ENCODE measurements around the gene PDP2. TPM values are rescaled to one million over a fixed set of nuclear protein-coding genes. Genes with fewer than 3 reads are reported as not detected.
"Not testable (repeated sequence)": the region's sequence is repeated elsewhere in the genome, so short reads cannot be mapped to it uniquely, and the experiment has no call there.

The PDP2 gene
- total RNA-seq, 1 donor from 2014 or later, result 18.3 TPM

DNA sequence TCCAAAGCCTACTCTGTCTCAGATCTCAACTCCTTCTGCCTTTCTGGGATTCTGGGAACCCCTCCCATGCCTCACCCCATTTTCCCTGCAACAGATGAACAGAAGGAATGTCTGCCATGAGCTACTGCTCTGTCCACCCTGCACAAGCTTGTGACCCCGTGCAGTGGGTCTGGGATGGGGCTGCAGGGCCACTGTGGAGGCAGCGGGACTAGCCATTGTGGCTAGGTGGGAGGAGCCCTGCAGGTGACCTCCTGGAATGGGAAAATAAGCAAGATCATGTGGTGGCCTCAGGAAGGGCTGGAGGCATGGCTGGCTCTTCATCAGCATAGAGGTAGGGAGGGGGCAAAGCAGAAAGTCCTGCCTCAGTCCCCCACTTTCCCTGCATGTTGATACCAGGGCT, 13.7 kb downstream of the PDP2 start:
- Mint-ChIP-seq H3K4me1 (ENCODE audit: low read depth, unreplicated experiment) (peaks cover 13% of the 10 kb centered on the region), H3K9me3 (ENCODE audit: unreplicated experiment) (peaks cover 12% of the 10 kb centered on the region), H3K4me3 (ENCODE audit: unreplicated experiment) (no peak overlapping the region), H3K27me3 (ENCODE audit: unreplicated experiment) (peaks cover 12% of the 10 kb centered on the region), H3K36me3 (ENCODE audit: unreplicated experiment) (no peaks in the 10 kb centered on the region), H3K27ac (ENCODE audit: unreplicated experiment) (no peak overlapping the region)
- no peak for DNase-seq
- TF ChIP-seq, protein P1, sequence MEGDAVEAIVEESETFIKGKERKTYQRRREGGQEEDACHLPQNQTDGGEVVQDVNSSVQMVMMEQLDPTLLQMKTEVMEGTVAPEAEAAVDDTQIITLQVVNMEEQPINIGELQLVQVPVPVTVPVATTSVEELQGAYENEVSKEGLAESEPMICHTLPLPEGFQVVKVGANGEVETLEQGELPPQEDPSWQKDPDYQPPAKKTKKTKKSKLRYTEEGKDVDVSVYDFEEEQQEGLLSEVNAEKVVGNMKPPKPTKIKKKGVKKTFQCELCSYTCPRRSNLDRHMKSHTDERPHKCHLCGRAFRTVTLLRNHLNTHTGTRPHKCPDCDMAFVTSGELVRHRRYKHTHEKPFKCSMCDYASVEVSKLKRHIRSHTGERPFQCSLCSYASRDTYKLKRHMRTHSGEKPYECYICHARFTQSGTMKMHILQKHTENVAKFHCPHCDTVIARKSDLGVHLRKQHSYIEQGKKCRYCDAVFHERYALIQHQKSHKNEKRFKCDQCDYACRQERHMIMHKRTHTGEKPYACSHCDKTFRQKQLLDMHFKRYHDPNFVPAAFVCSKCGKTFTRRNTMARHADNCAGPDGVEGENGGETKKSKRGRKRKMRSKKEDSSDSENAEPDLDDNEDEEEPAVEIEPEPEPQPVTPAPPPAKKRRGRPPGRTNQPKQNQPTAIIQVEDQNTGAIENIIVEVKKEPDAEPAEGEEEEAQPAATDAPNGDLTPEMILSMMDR (IDR thresholded peaks at IDR 0.05; ENCODE audit: partially characterized antibody, unreplicated experiment), result no peak

DNA sequence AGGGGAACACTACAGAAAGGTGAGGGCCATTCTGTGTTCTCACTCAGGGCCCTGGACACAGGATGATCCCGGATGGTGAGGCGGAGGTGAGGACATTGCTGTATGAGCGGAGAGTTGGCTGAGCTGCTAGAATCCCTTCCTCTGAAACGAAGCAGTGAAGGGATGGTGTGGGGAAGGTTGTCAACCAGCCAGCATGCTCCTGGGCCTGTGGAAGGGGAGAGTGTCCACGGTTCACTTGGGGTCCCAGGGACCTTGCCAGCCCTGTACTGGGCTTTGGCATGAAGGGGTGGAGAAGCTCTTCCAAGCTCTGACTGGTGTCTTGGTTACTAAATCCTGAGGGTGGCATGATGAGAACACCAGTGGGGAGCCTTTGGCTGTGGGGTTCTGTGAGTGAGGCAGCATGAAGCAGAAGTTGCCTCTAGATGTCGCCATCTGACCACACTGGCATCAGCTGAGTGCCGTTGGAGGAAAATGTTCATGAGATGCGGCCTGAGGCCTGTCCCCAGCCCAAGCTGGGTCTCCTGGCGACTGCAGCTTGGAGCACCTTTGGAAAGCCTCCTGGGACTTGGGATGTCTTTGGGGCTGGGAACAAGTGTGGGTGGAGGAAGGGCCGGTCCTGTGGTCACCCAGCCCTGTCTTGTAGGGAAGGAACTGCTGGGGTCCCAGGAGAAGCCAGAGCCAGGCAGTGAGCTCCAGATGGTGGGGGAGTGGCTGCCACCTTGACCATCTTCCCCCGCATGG, 14.8 kb downstream of the PDP2 start:
- H3K27me3 Mint-ChIP-seq (ENCODE audit: unreplicated experiment), result peaks cover 15% of the 10 kb centered on the region
- DNase-seq, result peak; percentile 77
- H3K27ac Mint-ChIP-seq (ENCODE audit: unreplicated experiment), result peak overlapping the region; percentile 78
- H3K36me3 Mint-ChIP-seq (ENCODE audit: unreplicated experiment), result no peaks in the 10 kb centered on the region
- peaks cover 22% of the 10 kb centered on the region for H3K4me1 Mint-ChIP-seq (ENCODE audit: low read depth, unreplicated experiment)
- H3K4me3 Mint-ChIP-seq (ENCODE audit: unreplicated experiment), result peak overlapping the region; percentile 25
- TF ChIP-seq, protein P1 (IDR thresholded peaks at IDR 0.05; ENCODE audit: partially characterized antibody, unreplicated experiment), result peak; percentile 49
- peaks cover 12% of the 10 kb centered on the region for H3K9me3 Mint-ChIP-seq (ENCODE audit: unreplicated experiment)

DNA sequence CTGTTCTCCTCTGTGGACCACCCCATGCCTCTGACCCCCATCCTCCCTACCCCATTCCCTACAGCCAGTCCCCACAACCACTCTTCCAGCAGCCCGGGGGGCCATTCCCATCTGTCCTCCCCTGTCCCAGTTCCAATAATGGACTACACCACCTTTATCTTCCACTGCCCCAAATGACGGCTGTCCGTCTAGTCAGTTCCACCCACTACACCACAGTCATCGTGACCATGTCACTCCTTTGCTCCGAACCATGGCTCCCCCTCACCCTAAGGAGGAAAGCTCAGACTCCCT, 15.3 kb downstream of the PDP2 start:
- DNase-seq, result no peak
- Mint-ChIP-seq H3K4me1 (ENCODE audit: low read depth, unreplicated experiment) (peaks cover 27% of the 10 kb centered on the region), H3K4me3 (ENCODE audit: unreplicated experiment) (no peak overlapping the region), H3K36me3 (ENCODE audit: unreplicated experiment) (no peaks in the 10 kb centered on the region), H3K9me3 (ENCODE audit: unreplicated experiment) (peaks cover 12% of the 10 kb centered on the region), H3K27ac (ENCODE audit: unreplicated experiment) (peak overlapping the region; percentile 78), H3K27me3 (ENCODE audit: unreplicated experiment) (peaks cover 15% of the 10 kb centered on the region)
- TF ChIP-seq, protein P1 (IDR thresholded peaks at IDR 0.05; ENCODE audit: partially characterized antibody, unreplicated experiment), result no peak

DNA sequence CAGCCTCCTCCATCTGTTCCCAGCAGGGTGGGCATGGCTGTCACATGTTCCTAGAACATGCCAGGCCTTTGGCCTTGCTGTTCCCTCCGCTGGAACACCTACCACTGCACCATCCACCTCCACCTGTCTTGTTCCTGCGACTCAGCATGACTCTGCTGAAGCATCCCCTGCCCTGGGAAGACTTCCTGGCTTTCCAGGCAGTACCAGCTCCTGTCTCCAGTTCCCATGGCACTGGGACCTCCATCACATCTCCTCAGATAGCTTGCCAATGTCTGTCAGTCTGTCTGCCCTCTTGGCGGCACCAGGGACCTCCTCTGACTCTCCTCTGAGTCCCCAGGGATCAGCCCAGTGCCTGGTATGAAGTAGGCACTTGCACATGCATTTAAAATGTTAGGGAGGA, 15.7 kb downstream of the PDP2 start:
- peaks cover 31% of the 10 kb centered on the region for H3K4me1 Mint-ChIP-seq (ENCODE audit: low read depth, unreplicated experiment)
- H3K36me3 Mint-ChIP-seq (ENCODE audit: unreplicated experiment), result no peaks in the 10 kb centered on the region
- H3K9me3 Mint-ChIP-seq (ENCODE audit: unreplicated experiment), result peaks cover 12% of the 10 kb centered on the region
- TF ChIP-seq, protein P1 (IDR thresholded peaks at IDR 0.05; ENCODE audit: partially characterized antibody, unreplicated experiment), result no peak
- peak overlapping the region; percentile 78 for H3K27ac Mint-ChIP-seq (ENCODE audit: unreplicated experiment)
- peak overlapping the region; percentile 22 for H3K4me3 Mint-ChIP-seq (ENCODE audit: unreplicated experiment)
- peaks cover 16% of the 10 kb centered on the region for H3K27me3 Mint-ChIP-seq (ENCODE audit: unreplicated experiment)
- no peak for DNase-seq

DNA sequence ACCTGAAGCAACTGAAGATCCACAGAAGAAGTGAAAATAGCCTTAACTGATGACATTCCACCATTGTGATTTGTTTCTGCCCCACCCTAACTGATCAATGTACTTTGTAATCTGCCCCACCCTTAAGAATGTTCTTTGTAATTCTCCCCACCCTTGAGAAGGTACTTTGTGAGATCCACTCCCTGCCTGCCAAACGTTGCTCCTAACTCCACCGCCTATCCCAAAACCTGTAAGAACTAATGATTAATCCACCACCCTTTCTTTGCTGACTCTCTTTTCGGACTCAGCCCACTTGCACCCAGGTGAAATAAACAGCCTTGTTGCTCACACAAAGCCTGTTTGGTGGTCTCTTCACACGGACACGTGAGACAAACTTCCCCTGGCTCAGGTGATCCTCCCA, 16.4 kb downstream of the PDP2 start:
- H3K4me1 Mint-ChIP-seq (ENCODE audit: low read depth, unreplicated experiment), result peaks cover 32% of the 10 kb centered on the region
- H3K4me3 Mint-ChIP-seq (ENCODE audit: unreplicated experiment); H3K27me3 Mint-ChIP-seq (ENCODE audit: unreplicated experiment); DNase-seq; H3K36me3 Mint-ChIP-seq (ENCODE audit: unreplicated experiment): not testable (repeated sequence)
- H3K27ac Mint-ChIP-seq (ENCODE audit: unreplicated experiment), result peak overlapping the region; percentile 2
- H3K9me3 Mint-ChIP-seq (ENCODE audit: unreplicated experiment), result peaks cover 10% of the 10 kb centered on the region

All from glutamatergic neuron (in vitro differentiated cells).